HG03175 (cell line): ENCODE measurements around the gene NID1.
"Not testable (repeated sequence)": the region's sequence is repeated elsewhere in the genome, so short reads cannot be mapped to it uniquely, and the experiment has no call there.

Source experiments
- ATAC-seq: cut with Tn5 transposase; IDR thresholded peaks from one replicate; pipeline ENCODE4 v1.9.1; 2021; ENCODE audit warnings: mild to moderate bottlenecking, moderate library complexity; ENCODE audit not compliant: unreplicated experiment

Gene NID1

DNA sequence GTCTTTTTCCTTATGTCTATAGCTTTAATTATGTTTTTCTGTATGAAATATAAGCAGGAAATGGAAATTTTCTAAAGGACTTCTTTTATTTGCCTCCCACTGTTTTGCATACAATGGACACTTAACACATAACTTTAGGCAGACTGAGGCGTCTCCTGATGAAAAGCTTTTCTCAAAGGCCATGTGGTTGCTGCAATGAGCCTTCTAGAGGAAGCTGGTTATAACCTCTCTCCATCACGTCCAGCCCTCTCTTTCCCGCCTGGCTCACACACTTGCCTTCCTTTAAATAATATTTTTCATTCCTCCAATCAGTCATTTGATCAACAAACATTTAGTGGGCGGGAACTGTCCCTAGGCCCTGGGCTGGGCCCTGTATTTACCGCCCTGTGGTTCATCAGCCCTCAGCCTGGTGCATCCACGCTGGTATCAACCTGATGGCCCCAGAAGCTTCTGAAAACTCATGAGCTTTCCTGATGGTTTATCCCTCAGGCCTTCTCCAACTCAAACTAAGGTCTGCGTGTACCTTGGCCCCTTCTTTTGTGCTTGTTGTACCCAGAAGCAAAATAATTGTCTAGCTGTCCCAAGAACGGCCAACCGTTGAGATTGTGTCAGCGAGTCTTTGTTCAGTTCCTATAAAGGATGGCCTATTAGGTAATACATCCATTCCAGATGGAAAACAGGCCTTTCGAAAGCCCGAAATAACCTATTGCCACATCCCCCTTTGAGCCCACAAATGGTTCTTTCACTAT lies 122.8 kb downstream of the NID1 start:
- ATAC-seq: no peak

- ATAC-seq: no peak
Measured at GRCh38 chr1:235940285-235940684, 124.6 kb downstream of the NID1 start.

GRCh38 chr1:235939480-235939775 lies 125.5 kb downstream of the NID1 start:
- no peak for ATAC-seq

GRCh38 chr1:235938709-235939479 lies 126.0 kb downstream of the NID1 start:
- ATAC-seq: no peak

- no peak for ATAC-seq
Measured at GRCh38 chr1:235937123-235937522, 127.8 kb downstream of the NID1 start.

DNA sequence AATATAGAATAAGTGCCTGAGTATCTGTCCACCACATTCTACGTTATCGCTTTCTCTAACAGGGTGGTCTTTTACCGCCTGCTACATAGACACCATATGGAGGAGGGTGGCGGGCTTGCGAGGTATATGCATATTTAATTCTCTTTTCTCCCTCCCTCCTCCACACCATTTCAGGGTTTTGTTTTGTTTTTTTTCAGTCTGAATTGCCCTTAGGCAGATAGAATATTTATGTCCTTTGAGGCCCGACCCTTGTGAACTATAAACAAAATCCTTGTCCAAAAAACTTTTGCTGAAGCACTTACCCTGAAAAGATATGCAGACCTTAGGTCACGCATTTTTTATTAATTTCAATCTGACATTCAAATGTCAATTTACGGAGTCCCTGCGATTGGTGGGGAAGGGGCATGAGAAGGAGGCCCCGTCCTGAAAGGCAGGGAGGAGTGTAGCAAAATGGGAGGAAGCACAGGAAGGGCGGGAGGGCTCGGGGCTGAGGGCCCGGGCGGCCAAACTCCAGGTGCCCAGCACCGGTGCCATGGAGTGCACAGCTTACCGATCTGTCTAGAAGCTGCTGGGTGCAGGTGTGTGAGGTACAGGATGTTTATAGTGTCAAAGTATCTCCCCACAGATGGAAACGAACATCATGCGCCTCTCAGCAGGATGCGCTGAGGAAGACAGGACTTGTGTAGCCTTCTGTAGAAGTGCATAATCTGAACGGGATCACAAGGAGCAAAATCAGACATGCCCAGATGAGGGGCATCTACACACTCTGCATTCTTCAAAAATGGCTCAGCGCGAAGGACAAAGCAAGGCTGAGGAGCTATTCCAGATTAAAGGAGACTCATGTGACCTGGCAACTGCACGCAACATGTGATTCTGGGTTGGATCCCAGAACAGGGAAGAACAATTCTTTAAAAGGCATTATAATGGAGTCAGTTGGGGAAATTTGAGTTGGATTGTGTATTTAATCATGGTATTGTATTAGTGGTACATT lies 129.4 kb downstream of the NID1 start:
- ATAC-seq: no peak

DNA sequence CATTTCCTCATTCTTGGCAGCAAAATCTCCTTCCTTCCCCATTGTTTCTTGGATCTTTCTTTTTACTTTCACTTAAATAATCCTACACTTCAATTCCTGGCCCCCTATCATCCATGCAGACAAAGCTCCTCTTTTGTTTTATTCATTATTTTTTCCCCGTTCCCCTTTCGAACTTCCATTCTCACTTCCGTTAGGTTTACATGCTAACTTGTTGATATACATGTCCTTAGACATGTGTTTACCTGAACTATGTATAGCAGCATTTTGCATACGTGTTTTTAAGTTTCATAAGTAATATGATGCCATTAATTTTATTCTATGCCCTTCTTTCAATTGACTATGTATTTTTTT lies 131.1 kb downstream of the NID1 start:
- ATAC-seq: no peak

DNA sequence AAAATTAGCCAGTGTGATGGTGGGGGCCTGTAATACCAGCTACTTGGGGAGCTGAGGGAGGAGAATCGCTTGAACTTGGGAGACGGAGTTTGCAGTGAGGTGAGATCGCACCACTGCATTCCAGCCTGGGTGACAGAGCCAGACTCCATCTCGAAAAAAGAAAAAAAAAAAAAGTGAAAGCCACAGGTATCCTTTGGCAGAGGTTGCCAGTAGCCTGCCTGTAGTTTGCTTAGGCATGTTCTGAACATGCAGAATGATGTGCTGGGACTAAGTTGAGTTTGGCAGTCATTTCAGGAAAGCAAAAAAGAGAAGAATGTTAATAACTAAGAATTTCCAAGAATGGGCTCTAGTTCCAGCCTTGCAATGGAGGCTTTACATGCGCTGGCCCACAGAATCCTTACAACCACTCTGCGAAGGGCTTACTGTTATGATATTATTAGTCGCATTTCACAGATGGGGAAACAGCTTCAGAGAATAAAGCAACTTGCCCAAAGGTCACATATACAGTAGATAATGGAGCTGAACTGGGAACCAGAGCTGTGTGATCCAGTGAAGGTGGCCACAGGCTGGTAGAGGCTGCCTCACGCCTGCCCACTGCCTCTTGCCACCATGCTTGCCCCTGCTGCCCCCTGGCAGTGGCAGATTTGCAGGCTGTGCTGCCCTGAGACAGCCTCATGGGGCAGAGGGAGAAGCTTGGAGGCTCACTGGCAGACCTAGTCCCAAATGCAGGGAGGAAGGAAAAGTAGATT lies 131.7 kb downstream of the NID1 start:
- no peak for ATAC-seq

DNA sequence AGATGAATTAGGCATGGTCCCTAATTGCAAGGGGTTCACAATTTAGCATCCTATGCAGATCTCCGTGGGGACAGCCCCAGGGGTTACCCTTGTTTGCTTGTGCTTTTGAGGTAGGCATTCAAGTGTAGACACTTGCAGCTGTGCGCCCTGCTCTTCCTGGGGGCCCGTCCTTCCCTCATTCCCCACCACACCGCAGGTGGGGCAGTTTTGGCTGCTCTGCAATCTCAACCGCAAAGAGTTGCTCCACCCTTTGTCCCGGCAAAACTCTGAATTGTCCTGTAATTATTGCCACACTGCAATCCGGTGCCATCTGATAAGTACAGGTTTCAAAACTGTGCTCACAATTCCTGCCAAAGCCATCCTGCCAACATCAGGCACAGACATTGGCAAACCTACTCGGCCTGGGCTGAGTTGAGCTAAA lies 132.8 kb downstream of the NID1 start:
- ATAC-seq: no peak

GRCh38 chr1:235931171-235931738 lies 133.6 kb downstream of the NID1 start:
- ATAC-seq: no peak

DNA sequence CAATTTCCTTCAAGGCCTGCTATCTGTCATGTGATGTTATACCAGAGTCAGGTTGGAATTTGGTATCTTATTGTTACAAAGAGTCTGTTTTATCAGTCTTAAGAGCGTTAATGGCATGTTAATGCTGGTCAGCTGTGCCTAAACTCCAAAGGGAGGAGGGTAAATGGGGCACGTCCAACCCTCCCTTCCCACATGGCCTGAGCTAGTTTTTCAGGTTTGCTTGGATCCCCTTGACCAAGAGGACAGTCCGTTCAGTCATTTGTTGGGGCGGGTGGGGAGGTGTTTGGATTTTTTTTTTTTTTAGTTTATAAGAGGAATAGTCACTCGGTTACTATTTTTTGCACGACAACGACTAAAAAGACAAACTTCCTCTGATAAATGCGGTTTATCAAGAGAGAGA lies 134.3 kb downstream of the NID1 start:
- ATAC-seq: no peak

DNA sequence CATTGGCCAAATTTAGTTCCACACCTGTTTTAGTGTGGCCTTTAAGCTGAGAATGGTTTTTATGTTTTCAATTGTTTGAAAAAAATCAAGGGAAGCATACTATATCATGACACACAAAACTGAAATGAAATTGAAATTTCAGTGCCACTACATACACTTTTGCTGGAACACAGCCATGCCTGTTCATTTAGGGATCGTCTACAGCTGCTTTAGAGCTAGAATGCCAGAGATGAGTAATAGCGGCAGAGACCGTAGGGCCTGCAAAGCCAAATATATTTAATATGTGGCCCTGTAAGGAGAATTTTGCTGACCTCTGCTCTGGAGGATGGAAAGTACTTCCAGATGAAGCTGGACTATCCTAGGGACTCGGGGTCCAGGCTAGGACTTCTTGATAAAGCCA lies 135.7 kb downstream of the NID1 start:
- ATAC-seq: no peak

DNA sequence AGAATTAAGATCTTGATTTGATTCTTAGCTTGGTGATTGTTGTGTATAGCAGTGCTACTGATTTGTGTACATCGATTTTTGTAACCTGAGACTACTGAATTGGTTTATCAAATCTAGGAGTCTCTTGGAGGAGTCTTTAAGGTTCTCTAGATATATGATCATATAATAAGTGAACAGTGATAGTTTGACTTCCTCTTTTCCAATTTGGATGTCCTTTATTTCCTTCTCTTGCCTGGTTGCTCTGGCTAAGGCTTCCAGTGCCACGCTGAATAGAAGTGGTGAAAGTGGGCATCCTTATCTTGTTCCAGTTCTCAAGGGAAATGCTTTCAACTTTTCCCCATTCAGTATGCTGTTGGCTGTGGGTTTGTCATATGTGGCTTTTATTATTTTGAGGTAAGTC lies 136.7 kb downstream of the NID1 start:
- no peak for ATAC-seq

- ATAC-seq: not testable (repeated sequence)
Measured at GRCh38 chr1:235927551-235927950, 137.3 kb downstream of the NID1 start.
